GM18499 (cell line): ENCODE results near the gene SUMO4.

Experiments used
- ATAC-seq: cut with Tn5 transposase; IDR thresholded peaks from one replicate; pipeline ENCODE4 v1.9.1; 2021; ENCODE audit warnings: moderate number of reproducible peaks; ENCODE audit not compliant: insufficient read depth, unreplicated experiment

The SUMO4 gene

DNA sequence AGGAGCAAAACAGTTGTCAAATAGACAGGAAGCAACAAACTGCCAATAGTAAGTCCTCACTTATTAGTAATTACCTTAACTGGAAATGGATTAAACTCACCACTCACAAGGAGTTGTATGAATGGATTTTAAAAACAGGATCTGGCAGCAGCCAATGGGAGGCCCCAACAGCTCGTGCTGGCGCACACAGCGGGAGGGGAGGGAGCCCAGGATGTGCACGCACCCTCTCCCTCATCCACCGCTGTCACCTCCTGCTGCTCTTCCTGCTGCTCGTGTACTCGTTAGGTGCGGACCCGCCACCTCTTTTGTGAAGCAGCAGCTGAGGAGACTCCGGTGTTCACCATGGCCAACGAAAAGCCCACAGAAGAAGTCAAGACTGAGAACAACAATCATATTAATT, at the start of gene SUMO4:
TSS of gene SUMO4 (plus strand) at position 213 of the 400 bp plus-strand sequence. CDS start at position 343, 130 bp downstream.
- no peak for ATAC-seq

- no peak for ATAC-seq
Measured at GRCh38 chr6:149354009-149354408, 46.1 kb upstream of the SUMO4 start.

GRCh38 chr6:149356081-149356750, 43.8 kb upstream of the SUMO4 start:
- no peak for ATAC-seq

- ATAC-seq = no peak
Measured at GRCh38 chr6:149357726-149358538, 42.1 kb upstream of the SUMO4 start.

GRCh38 chr6:149359440-149359839, 40.6 kb upstream of the SUMO4 start:
- no peak for ATAC-seq

DNA sequence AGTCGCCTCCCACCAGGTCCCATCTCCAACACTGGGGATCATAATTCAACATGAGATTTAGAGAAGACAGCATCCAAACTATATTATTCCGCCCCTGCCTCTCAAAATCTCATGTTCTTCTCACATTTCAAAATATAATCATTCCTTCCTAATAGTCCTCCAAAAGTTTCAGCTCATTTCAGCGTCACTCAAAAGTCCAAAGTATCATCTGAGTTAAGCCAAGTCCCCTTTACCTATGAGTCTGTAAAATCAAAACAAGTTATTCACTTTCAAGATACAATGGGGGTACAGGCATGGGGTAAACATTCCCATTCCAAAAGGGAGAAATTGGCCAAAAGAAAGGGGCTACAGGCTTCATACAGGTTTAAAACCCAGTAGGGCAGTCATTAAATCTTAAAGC, 39.5 kb upstream of the SUMO4 start:
- ATAC-seq = no peak

DNA sequence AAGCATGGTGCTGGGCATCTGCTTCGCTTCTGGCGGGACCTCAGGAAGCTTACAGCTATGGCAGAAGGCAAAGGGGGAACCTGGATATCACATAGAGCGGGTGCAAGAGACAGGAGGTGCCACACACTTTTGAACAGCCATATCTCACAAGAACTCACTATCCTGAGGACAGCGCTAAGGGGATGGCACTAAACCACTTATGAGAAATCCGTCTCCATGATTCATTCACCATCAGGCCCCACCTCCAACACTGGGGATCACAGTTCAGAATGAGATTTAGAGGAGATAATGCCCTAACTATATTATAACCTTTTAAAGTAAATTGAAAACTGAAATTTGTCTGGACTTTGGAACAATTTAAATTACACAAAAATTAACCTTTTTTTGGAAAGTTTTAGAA, 37.8 kb upstream of the SUMO4 start:
- ATAC-seq = no peak

GRCh38 chr6:149363154-149363553, 36.9 kb upstream of the SUMO4 start:
- ATAC-seq = no peak

- ATAC-seq = no peak
Measured at GRCh38 chr6:149364557-149364956, 35.5 kb upstream of the SUMO4 start.

GRCh38 chr6:149365197-149365596, 34.9 kb upstream of the SUMO4 start:
- ATAC-seq = no peak

- ATAC-seq = no peak
Measured at GRCh38 chr6:149366267-149366921, 33.7 kb upstream of the SUMO4 start.

GRCh38 chr6:149368065-149368464, 32.0 kb upstream of the SUMO4 start:
- no peak for ATAC-seq

GRCh38 chr6:149371154-149371553, 28.9 kb upstream of the SUMO4 start:
- no peak for ATAC-seq

GRCh38 chr6:149372062-149372461, 28.0 kb upstream of the SUMO4 start:
- ATAC-seq = no peak

GRCh38 chr6:149373511-149373910, 26.6 kb upstream of the SUMO4 start:
- no peak for ATAC-seq

DNA sequence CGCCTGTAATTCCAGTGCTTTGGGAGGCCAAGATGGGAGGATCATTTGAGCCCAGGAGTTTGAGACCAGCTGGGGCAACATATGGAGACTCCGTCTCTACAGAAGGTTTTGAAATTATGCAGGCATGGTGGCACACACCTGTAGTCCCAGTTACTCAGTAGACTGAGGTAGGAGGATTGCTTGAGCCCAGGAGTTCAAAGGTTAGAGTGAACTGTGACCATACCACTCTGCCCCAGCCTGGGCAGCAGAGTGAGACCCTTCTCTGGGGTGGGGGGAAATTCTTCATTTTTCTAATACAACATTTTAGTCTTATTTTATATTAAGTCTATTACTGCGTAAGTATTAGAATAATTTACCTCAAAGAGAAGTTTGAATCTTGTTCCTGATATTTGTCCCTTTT, 20.1 kb upstream of the SUMO4 start:
- ATAC-seq = no peak

DNA sequence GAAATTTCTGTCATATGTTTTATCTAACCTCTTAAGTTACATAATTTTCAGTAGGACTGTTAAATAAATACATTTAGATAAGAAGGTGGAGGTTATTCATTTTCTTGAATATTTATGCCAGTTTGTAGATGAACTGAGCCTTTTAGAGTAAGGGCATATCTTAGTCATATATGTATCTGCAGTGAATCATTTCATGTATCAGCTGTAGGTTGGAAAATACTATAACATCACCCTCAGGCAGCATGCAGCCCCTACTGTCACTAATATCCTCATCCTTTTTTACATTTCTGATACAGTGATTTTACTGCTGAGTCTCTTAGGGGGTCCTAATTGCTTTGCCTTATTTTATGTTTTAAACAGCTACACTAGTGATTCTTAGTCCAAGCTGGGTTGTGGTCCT, 19.5 kb upstream of the SUMO4 start:
- ATAC-seq = no peak

DNA sequence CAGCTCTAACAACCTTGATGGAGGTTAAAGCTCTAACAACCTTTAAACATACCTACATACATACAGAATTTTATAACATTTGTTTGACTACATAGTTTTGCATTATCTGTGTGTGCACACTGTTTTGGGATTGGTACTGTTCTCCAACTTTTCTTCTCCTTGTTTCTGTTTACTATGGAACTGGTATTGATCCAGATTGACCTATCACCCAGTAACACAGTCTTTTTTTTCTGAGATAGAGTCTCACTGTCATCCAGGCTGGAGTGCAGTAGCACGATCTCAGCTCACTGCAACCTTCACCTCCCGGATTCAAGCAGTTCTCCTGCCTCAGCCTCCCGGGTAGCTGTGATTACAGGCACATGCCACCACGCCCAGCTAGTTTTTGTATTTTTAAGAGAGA, 16.7 kb upstream of the SUMO4 start:
- ATAC-seq = no peak

GRCh38 chr6:149384464-149384863, 15.6 kb upstream of the SUMO4 start:
- ATAC-seq = no peak

GRCh38 chr6:149385998-149386646, 13.9 kb upstream of the SUMO4 start:
- ATAC-seq = no peak
